ENCODE results near the gene NAMPT.

DNA sequence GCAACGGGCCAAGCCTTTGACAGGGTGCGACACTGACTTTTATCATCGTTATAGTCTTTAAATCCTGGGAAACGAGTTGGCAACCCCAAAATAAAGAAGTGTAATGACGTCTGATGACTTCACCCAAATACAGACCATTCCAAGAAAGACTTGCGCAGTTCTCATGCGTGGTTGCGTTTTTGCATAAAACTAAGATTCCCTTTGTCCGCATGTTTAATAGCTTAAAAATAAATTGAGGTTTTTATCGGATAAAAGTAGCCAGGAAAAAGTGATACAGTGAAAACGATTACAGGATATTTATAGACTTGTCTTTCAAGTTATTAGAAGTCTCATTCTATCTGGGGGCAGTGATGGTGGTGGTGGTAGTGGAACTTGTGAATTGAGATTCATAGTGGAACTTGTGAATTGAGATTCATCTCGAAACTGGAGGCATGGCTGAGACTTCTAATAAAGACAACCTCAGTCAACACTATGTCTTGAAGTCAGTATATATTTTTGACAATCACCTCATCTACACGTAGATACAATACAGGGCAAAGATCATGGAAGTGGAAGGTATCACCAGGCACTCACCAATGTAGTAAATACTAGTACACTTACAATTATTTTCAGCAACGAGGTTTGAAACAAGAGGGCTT, 1.2 kb upstream of the NAMPT start:
- TF ChIP-seq, protein P1, sequence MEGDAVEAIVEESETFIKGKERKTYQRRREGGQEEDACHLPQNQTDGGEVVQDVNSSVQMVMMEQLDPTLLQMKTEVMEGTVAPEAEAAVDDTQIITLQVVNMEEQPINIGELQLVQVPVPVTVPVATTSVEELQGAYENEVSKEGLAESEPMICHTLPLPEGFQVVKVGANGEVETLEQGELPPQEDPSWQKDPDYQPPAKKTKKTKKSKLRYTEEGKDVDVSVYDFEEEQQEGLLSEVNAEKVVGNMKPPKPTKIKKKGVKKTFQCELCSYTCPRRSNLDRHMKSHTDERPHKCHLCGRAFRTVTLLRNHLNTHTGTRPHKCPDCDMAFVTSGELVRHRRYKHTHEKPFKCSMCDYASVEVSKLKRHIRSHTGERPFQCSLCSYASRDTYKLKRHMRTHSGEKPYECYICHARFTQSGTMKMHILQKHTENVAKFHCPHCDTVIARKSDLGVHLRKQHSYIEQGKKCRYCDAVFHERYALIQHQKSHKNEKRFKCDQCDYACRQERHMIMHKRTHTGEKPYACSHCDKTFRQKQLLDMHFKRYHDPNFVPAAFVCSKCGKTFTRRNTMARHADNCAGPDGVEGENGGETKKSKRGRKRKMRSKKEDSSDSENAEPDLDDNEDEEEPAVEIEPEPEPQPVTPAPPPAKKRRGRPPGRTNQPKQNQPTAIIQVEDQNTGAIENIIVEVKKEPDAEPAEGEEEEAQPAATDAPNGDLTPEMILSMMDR (IDR thresholded peaks at IDR 0.05) = no peak
- TF ChIP-seq ZFX (IDR thresholded peaks at IDR 0.05; ENCODE audit: borderline replicate concordance) = no peak
